ENCODE results near the gene IL1B. TPM values are rescaled to one million over a fixed set of nuclear protein-coding genes. Genes with fewer than 3 reads are reported as not detected.

IL1B gene
- total RNA-seq, 1 donor from 2014 or later, result not detected

GRCh38 chr2:112818094-112818902, 18.3 kb downstream of the IL1B start:
- H3K27ac Mint-ChIP-seq (ENCODE audit: unreplicated experiment), result peak overlapping the region; percentile 50
- H3K27me3 Mint-ChIP-seq (ENCODE audit: unreplicated experiment), result no peaks in the 10 kb centered on the region
- H3K4me3 Mint-ChIP-seq (ENCODE audit: unreplicated experiment), result no peak overlapping the region
- H3K4me1 Mint-ChIP-seq (ENCODE audit: unreplicated experiment), result peaks cover 37% of the 10 kb centered on the region
- no peak for TF ChIP-seq CTCF (IDR thresholded peaks at IDR 0.05)
- H3K36me3 Mint-ChIP-seq (ENCODE audit: unreplicated experiment), result no peaks in the 10 kb centered on the region
- H3K9me3 Mint-ChIP-seq (ENCODE audit: unreplicated experiment), result no peaks in the 10 kb centered on the region
- no peak for DNase-seq (ENCODE audit: extremely low spot score, unreplicated experiment)

DNA sequence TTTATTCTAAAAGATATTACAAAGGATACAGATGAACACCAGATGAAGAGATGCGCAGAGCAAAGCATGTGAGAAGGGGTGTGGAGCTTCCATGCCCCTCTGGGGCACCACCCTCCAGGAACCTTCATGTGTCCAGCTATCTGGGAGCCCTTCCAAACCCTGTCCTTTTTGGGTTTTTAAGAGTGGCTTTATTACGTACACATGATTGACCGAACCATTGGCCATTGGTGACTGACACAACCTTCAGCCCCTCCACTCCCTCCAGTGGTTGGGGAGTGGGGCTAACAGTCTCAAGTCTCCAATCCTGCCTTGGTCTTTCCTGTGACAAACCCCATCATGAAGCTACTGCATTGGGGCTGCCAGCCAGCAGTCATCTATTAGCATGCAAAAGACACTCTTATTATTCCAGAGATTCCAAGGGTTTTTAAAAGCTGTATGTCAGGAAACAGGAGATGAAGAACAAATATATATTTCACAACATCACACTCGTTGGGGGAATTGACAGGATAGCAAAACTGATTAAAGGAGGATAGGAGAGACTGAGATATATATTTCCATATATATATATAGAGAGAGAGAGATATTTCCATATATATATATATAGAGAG, 19.4 kb downstream of the IL1B start:
- Mint-ChIP-seq H3K36me3 (ENCODE audit: unreplicated experiment) (no peaks in the 10 kb centered on the region), H3K9me3 (ENCODE audit: unreplicated experiment) (no peaks in the 10 kb centered on the region), H3K27ac (ENCODE audit: unreplicated experiment) (peak overlapping the region; percentile 73), H3K27me3 (ENCODE audit: unreplicated experiment) (no peaks in the 10 kb centered on the region), H3K4me1 (ENCODE audit: unreplicated experiment) (peaks cover 48% of the 10 kb centered on the region), H3K4me3 (ENCODE audit: unreplicated experiment) (no peak overlapping the region)
- DNase-seq (ENCODE audit: extremely low spot score, unreplicated experiment), result no peak
- no peak for TF ChIP-seq CTCF (IDR thresholded peaks at IDR 0.05)

DNA sequence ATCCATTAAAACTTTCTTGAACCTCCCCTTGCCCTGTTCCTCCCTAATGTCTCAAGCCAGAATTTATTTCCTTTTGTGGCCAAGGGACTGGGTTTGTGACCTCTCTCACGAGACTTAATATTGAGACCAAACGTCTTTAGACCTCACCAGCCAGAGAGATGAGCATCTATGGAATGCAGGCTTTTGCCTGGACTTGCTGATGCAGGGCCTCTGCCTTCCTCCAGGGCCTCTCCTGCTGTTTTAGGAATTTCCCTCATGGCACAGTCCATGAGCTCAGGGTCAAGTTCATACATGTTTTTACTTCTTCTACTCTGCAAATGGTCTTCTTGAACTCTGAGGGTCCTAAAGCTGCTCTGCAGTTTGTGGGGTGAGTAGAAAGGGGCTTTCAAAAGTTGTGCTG, 22.3 kb downstream of the IL1B start:
- no peaks in the 10 kb centered on the region for H3K9me3 Mint-ChIP-seq (ENCODE audit: unreplicated experiment)
- peaks cover 66% of the 10 kb centered on the region for H3K4me1 Mint-ChIP-seq (ENCODE audit: unreplicated experiment)
- H3K27ac Mint-ChIP-seq (ENCODE audit: unreplicated experiment), result peak overlapping the region; percentile 94
- no peak for DNase-seq (ENCODE audit: extremely low spot score, unreplicated experiment)
- no peaks in the 10 kb centered on the region for H3K27me3 Mint-ChIP-seq (ENCODE audit: unreplicated experiment)
- H3K4me3 Mint-ChIP-seq (ENCODE audit: unreplicated experiment), result peak overlapping the region; percentile 6
- H3K36me3 Mint-ChIP-seq (ENCODE audit: unreplicated experiment), result no peaks in the 10 kb centered on the region
- peak; percentile 34 for TF ChIP-seq CTCF (IDR thresholded peaks at IDR 0.05)

DNA sequence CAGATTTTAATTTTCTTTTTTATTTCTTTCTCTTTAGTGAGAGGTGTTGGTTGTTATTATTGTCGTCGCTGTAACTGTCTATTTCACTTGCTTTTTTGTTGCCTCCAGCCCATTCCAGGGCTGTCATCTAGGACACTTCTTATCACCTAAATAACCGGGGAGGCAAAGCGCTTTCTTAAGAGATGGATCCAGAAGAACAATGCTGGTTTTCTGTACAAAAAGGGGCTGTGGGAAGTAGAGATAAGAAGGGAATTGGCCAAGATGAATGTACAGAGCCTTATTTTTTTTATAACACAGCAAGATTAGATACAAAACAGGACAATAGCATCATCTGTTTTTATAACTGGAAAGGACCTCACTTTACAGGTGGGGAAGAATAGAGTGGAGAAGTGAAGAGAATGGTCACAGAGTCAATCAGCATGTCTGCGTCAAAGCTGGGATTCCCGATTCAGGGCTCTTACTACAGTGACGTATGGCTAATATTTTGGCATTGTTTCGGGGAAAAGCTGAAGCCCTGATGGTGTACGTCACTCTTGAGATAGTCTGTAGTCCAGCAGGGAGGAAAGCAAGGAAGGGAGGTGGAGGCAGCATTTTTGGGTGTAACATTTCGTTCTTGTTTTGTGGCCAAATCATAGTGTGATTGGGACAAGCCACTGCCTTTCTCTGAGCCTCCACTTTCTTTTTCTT, 23.2 kb downstream of the IL1B start:
- Mint-ChIP-seq H3K36me3 (ENCODE audit: unreplicated experiment) (no peaks in the 10 kb centered on the region), H3K27me3 (ENCODE audit: unreplicated experiment) (no peaks in the 10 kb centered on the region), H3K4me3 (ENCODE audit: unreplicated experiment) (peak overlapping the region; percentile 5), H3K4me1 (ENCODE audit: unreplicated experiment) (peaks cover 62% of the 10 kb centered on the region), H3K9me3 (ENCODE audit: unreplicated experiment) (no peaks in the 10 kb centered on the region), H3K27ac (ENCODE audit: unreplicated experiment) (peak overlapping the region; percentile 94)
- TF ChIP-seq CTCF (IDR thresholded peaks at IDR 0.05), result no peak
- DNase-seq (ENCODE audit: extremely low spot score, unreplicated experiment), result no peak

Measured in osteocyte (in vitro differentiated cells).